Trophoblast cell (in vitro differentiated cells and primary cell): ENCODE data around the gene PDGFC.

ENCODE experiments used
- DNase-seq, 2 donors: peaks; one replicate each; pipeline ENCODE4 v3.0.0-alpha.2; 2016
- H2AFZ ChIP-seq: 2 replicates; pipeline ENCODE4 v1.6.1; 2013; ENCODE audit warnings: low read length, moderate library complexity, mild to moderate bottlenecking; ENCODE audit not compliant: insufficient read depth, poor library complexity
- H2AK5ac ChIP-seq: 2 replicates; pipeline ENCODE4 v1.6.1; 2013; ENCODE audit warnings: mild to moderate bottlenecking, low read length
- H2BK120ac ChIP-seq: 2 replicates; pipeline ENCODE4 v1.6.1; 2013; ENCODE audit warnings: low read length, mild to moderate bottlenecking, moderate library complexity; ENCODE audit not compliant: insufficient read depth, poor library complexity
- H2BK12ac ChIP-seq: 2 replicates; pipeline ENCODE4 v1.6.1; 2013; ENCODE audit warnings: mild to moderate bottlenecking, low read length, moderate library complexity
- H2BK5ac ChIP-seq: 2 replicates; pipeline ENCODE4 v1.6.1; 2013; ENCODE audit warnings: low read length, low read depth, moderate library complexity, mild to moderate bottlenecking; ENCODE audit not compliant: poor library complexity
- H3K14ac ChIP-seq: 2 replicates; pipeline ENCODE4 v1.6.1; 2013; ENCODE audit warnings: mild to moderate bottlenecking, low read length
- H3K18ac ChIP-seq: 2 replicates; pipeline ENCODE4 v1.6.1; 2013; ENCODE audit warnings: mild to moderate bottlenecking, low read length
- H3K23ac ChIP-seq: 2 replicates; pipeline ENCODE4 v1.6.1; 2013; ENCODE audit warnings: low read length
- H3K27ac ChIP-seq: 2 replicates; pipeline ENCODE4 v1.5.1; 2013; ENCODE audit warnings: low read depth, mild to moderate bottlenecking, inconsistent platforms, low read length, moderate library complexity
- H3K27me3 ChIP-seq: 2 replicates; pipeline ENCODE4 v1.6.1; 2013; ENCODE audit warnings: inconsistent platforms, mild to moderate bottlenecking, low read length, moderate library complexity; ENCODE audit not compliant: insufficient read depth
- H3K36me3 ChIP-seq, 2 experiments: 1 replicate in 1 of 2; 2 replicates in 1 of 2; pipeline ENCODE4 v1.6.1; 2013; ENCODE audit warnings: low read length in 2 of 2, mild to moderate bottlenecking in 2 of 2, moderate library complexity in 1 of 2; ENCODE audit not compliant: insufficient read depth in 2 of 2, control insufficient read depth in 1 of 2
- H3K4ac ChIP-seq: 2 replicates; pipeline ENCODE4 v1.6.1; 2013; ENCODE audit warnings: low read depth, mild to moderate bottlenecking, low read length, moderate library complexity
- H3K4me1 ChIP-seq, 2 experiments: 1 replicate in 1 of 2; 2 replicates in 1 of 2; pipeline ENCODE4 v1.6.1; 2013; ENCODE audit warnings: low read length in 2 of 2, mild to moderate bottlenecking in 2 of 2, moderate library complexity in 1 of 2; ENCODE audit not compliant: insufficient read depth in 2 of 2, control insufficient read depth in 1 of 2
- H3K4me2 ChIP-seq: 2 replicates; pipeline ENCODE4 v1.6.1; 2013; ENCODE audit warnings: inconsistent platforms, mild to moderate bottlenecking, low read length, moderate library complexity
- H3K4me3 ChIP-seq: 2 replicates; pipeline ENCODE4 v1.5.1; 2013; ENCODE audit warnings: mild to moderate bottlenecking, low read depth, low read length, inconsistent platforms
- H3K79me1 ChIP-seq: one replicate; pipeline ENCODE4 v1.6.1; 2013; ENCODE audit warnings: low read length
- H3K79me2 ChIP-seq: 2 replicates; pipeline ENCODE4 v1.6.1; 2013; ENCODE audit warnings: low read length, mild to moderate bottlenecking; ENCODE audit not compliant: control insufficient read depth, insufficient read depth, poor library complexity
- H3K9ac ChIP-seq: 2 replicates; pipeline ENCODE4 v1.6.1; 2013; ENCODE audit warnings: mild to moderate bottlenecking, low read length
- H3K9me3 ChIP-seq: 2 replicates; pipeline ENCODE4 v1.6.1; 2013; ENCODE audit warnings: low read depth, mild to moderate bottlenecking, control low read depth, inconsistent platforms, low read length; ENCODE audit not compliant: insufficient read depth
- H4K12ac ChIP-seq: 2 replicates; pipeline ENCODE4 v1.6.1; 2013; ENCODE audit warnings: low read depth, mild to moderate bottlenecking, low read length, moderate library complexity
- H4K8ac ChIP-seq: 2 replicates; pipeline ENCODE4 v1.6.1; 2013; ENCODE audit warnings: low read depth, mild to moderate bottlenecking, low read length, moderate library complexity
- H4K91ac ChIP-seq: one replicate; pipeline ENCODE4 v1.6.1; 2013; ENCODE audit warnings: low read depth, mild to moderate bottlenecking, low read length, moderate library complexity
- WGBS: extraction: QIAGEN DNeasy Blood & Tissue Kit; methylation state at CpG from one replicate; pipeline ENCODE4 v1.1.7; 2013; ENCODE audit warnings: missing lambda C conversion rate; ENCODE audit not compliant: insufficient read length, insufficient coverage; ENCODE audit errors: extremely low coverage; 5-methylcytosine and 5-hydroxymethylcytosine counted together

PDGFC gene

GRCh38 chr4:156963419-156963818 lies 8.2 kb downstream of the PDGFC start:
- no peak overlapping the region for H4K91ac ChIP-seq
- no peak overlapping the region for H3K4me2 ChIP-seq
- no peak overlapping the region for H3K4me3 ChIP-seq
- no peak overlapping the region for H3K27ac ChIP-seq
- H3K36me3 ChIP-seq: no peaks in the 10 kb centered on the region
- H3K14ac ChIP-seq: no peak overlapping the region
- H2BK120ac ChIP-seq: no peak overlapping the region
- DNase-seq: no peak
- peaks cover 0 to 9% of the 10 kb centered on the region in 2 experiments for H3K4me1 ChIP-seq
- no peak overlapping the region for H2BK12ac ChIP-seq
- H2BK5ac ChIP-seq: no peak overlapping the region
- no peak overlapping the region for H3K23ac ChIP-seq
- H3K4ac ChIP-seq: no peak overlapping the region
- no peak overlapping the region for H2AFZ ChIP-seq
- no peak overlapping the region for H2AK5ac ChIP-seq
- H4K8ac ChIP-seq: no peak overlapping the region
- H3K27me3 ChIP-seq: no peaks in the 10 kb centered on the region
- WGBS: no CpG with 5 or more reads among the region's 3 CpGs
- H3K9me3 ChIP-seq: no peaks in the 10 kb centered on the region
- H3K18ac ChIP-seq: no peak overlapping the region
- no peak overlapping the region for H3K9ac ChIP-seq
- no peaks in the 10 kb centered on the region for H3K79me2 ChIP-seq
- H4K12ac ChIP-seq: no peak overlapping the region
- H3K79me1 ChIP-seq: no peaks in the 10 kb centered on the region

GRCh38 chr4:156962528-156962974 lies 9.0 kb downstream of the PDGFC start:
- H3K4me3 ChIP-seq: no peak overlapping the region
- no peak overlapping the region for H4K12ac ChIP-seq
- no CpG with 5 or more reads among the region's 3 CpGs for WGBS
- H3K4ac ChIP-seq: no peak overlapping the region
- no peak overlapping the region for H3K27ac ChIP-seq
- H3K4me1 ChIP-seq: peaks cover 0 to 9% of the 10 kb centered on the region in 2 experiments
- H3K23ac ChIP-seq: no peak overlapping the region
- no peak overlapping the region for H4K91ac ChIP-seq
- H2AFZ ChIP-seq: no peak overlapping the region
- peak overlapping the region; percentile 31 for H2BK12ac ChIP-seq
- H3K79me1 ChIP-seq: no peaks in the 10 kb centered on the region
- H3K4me2 ChIP-seq: no peak overlapping the region
- H4K8ac ChIP-seq: peak overlapping the region; percentile 28
- no peak overlapping the region for H3K9ac ChIP-seq
- no peak for DNase-seq
- no peak overlapping the region for H3K14ac ChIP-seq
- H2AK5ac ChIP-seq: no peak overlapping the region
- H3K79me2 ChIP-seq: no peaks in the 10 kb centered on the region
- no peak overlapping the region for H2BK120ac ChIP-seq
- no peaks in the 10 kb centered on the region for H3K27me3 ChIP-seq
- no peak overlapping the region for H2BK5ac ChIP-seq
- H3K9me3 ChIP-seq: no peaks in the 10 kb centered on the region
- H3K36me3 ChIP-seq: no peaks in the 10 kb centered on the region
- H3K18ac ChIP-seq: peak overlapping the region; percentile 30

DNA sequence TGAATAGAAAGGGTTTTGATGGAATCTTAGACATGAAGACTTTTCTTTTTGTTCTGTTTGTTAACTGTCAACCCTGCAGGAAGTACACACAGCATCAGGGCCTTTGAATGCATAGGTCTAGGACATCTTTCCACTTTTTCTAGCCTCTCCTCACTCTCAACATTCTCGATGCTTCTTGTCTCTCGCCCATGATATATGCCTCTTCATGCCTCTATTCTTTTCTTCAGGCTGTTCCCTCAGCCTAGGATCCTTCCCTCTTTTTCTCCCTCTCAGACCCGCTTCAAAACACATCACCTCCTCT lies 9.6 kb downstream of the PDGFC start:
- no peak for DNase-seq
- no peaks in the 10 kb centered on the region for H3K36me3 ChIP-seq
- H3K27me3 ChIP-seq: no peaks in the 10 kb centered on the region
- no peak overlapping the region for H3K4ac ChIP-seq
- no peak overlapping the region for H3K4me3 ChIP-seq
- H4K12ac ChIP-seq: no peak overlapping the region
- no CpG with 5 or more reads among the region's 3 CpGs for WGBS
- H3K9me3 ChIP-seq: no peaks in the 10 kb centered on the region
- H4K8ac ChIP-seq: no peak overlapping the region
- no peak overlapping the region for H2BK5ac ChIP-seq
- H3K23ac ChIP-seq: no peak overlapping the region
- H2AFZ ChIP-seq: no peak overlapping the region
- no peak overlapping the region for H2BK120ac ChIP-seq
- no peak overlapping the region for H3K27ac ChIP-seq
- H4K91ac ChIP-seq: no peak overlapping the region
- no peak overlapping the region for H3K4me2 ChIP-seq
- no peak overlapping the region for H2AK5ac ChIP-seq
- H3K9ac ChIP-seq: no peak overlapping the region
- H3K79me1 ChIP-seq: no peaks in the 10 kb centered on the region
- H2BK12ac ChIP-seq: no peak overlapping the region
- no peak overlapping the region for H3K14ac ChIP-seq
- H3K4me1 ChIP-seq: peaks cover 0 to 9% of the 10 kb centered on the region in 2 experiments
- H3K18ac ChIP-seq: no peak overlapping the region
- no peaks in the 10 kb centered on the region for H3K79me2 ChIP-seq

- Histone ChIP-seq H3K4me3 (no peak overlapping the region), H4K12ac (no peak overlapping the region), H3K79me1 (no peaks in the 10 kb centered on the region), H3K27me3 (no peaks in the 10 kb centered on the region), H2AFZ (no peak overlapping the region), H2BK120ac (no peak overlapping the region), H3K4me2 (no peak overlapping the region), H2AK5ac (no peak overlapping the region), H3K36me3 (no peaks in the 10 kb centered on the region), H3K27ac (no peak overlapping the region), H3K4ac (no peak overlapping the region), H3K14ac (no peak overlapping the region), H3K79me2 (no peaks in the 10 kb centered on the region), H3K4me1 (peaks cover 0 to 9% of the 10 kb centered on the region in 2 experiments), H4K91ac (no peak overlapping the region), H3K18ac (no peak overlapping the region), H4K8ac (no peak overlapping the region), H3K9ac (no peak overlapping the region), H3K23ac (no peak overlapping the region), H3K9me3 (no peaks in the 10 kb centered on the region), H2BK5ac (no peak overlapping the region), H2BK12ac (no peak overlapping the region)
- DNase-seq: peak; percentile 83 to 88
- WGBS: no CpG with 5 or more reads among the region's 9 CpGs
Observed at GRCh38 chr4:156961196-156962057, 10.2 kb downstream of the PDGFC start.
